Neural progenitor cell (in vitro differentiated cells): ENCODE results near the gene VTN. TPM values are rescaled to one million over a fixed set of nuclear protein-coding genes. Genes with fewer than 3 reads are reported as not detected.

Experiments used
- DNase-seq: peaks from one replicate; pipeline ENCODE4 v3.0.0-alpha.2; 2016; ENCODE audit warnings: low spot score
- H2AFZ ChIP-seq: fragments of 200-600 bp; sonication (generic); replicated peaks from 2 replicates; pipeline ENCODE4 v1.6.1; 2016; ENCODE audit warnings: antibody characterized with exemption
- H3F3A ChIP-seq: fragments of 200-600 bp; sonication (generic); 2 replicates; pipeline ENCODE4 v1.6.1; 2016; ENCODE audit warnings: antibody characterized with exemption, low read depth
- H3K27ac ChIP-seq: fragments of 200-600 bp; sonication (generic); 2 replicates; pipeline ENCODE4 v1.5.1; 2016; ENCODE audit warnings: mild to moderate bottlenecking
- H3K27me3 ChIP-seq: fragments of 200-600 bp; sonication (generic); 2 replicates; pipeline ENCODE4 v1.6.1; 2016; ENCODE audit warnings: mild to moderate bottlenecking, moderate library complexity
- H3K36me3 ChIP-seq: fragments of 200-600 bp; sonication (generic); 2 replicates; pipeline ENCODE4 v1.5.1; 2016
- H3K4me1 ChIP-seq: fragments of 200-600 bp; sonication (generic); 2 replicates; pipeline ENCODE4 v1.6.1; 2016; ENCODE audit warnings: mixed run types
- H3K4me2 ChIP-seq: fragments of 200-600 bp; sonication (generic); 2 replicates; pipeline ENCODE4 v1.6.1; 2016
- H3K4me3 ChIP-seq: fragments of 200-600 bp; sonication (generic); 2 replicates; pipeline ENCODE4 v1.5.1; 2016
- H3K79me2 ChIP-seq: fragments of 200-600 bp; sonication (generic); 2 replicates; pipeline ENCODE4 v1.6.1; 2016; ENCODE audit warnings: low read depth
- H3K9ac ChIP-seq: fragments of 200-600 bp; sonication (generic); 2 replicates; pipeline ENCODE4 v1.6.1; 2016
- H3K9me3 ChIP-seq: fragments of 200-600 bp; sonication (generic); 2 replicates; pipeline ENCODE4 v1.5.1; 2016; ENCODE audit warnings: low read depth
- H4K20me1 ChIP-seq: fragments of 200-600 bp; sonication (generic); 2 replicates; pipeline ENCODE4 v1.6.1; 2016; ENCODE audit warnings: low read depth
- H3K27ac Mint-ChIP-seq: 3 replicates; pipeline ENCODE4 v1.8.0; 2021; ENCODE audit warnings: mixed read lengths
- H3K27me3 Mint-ChIP-seq: 2 replicates; pipeline ENCODE4 v1.8.0; 2022; ENCODE audit warnings: low read depth, mild to moderate bottlenecking, inconsistent platforms, moderate library complexity, mixed read lengths; ENCODE audit not compliant: insufficient read depth
- H3K36me3 Mint-ChIP-seq: 3 replicates; pipeline ENCODE4 v1.8.0; 2021; ENCODE audit warnings: mixed read lengths
- H3K4me1 Mint-ChIP-seq: 3 replicates; pipeline ENCODE4 v1.8.0; 2021; ENCODE audit warnings: mixed read lengths
- H3K4me3 Mint-ChIP-seq: 3 replicates; pipeline ENCODE4 v1.8.0; 2021; ENCODE audit warnings: mild to moderate bottlenecking, moderate library complexity, mixed read lengths
- H3K9me3 Mint-ChIP-seq: 3 replicates; pipeline ENCODE4 v1.8.0; 2020; ENCODE audit warnings: mixed read lengths
- EZH2 ChIP-seq: fragments of 200-600 bp; sonication (generic); IDR thresholded peaks from 2 replicates; pipeline ENCODE4 v1.6.1; 2017; ENCODE audit warnings: antibody characterized with exemption, mild to moderate bottlenecking, moderate library complexity
- EZH2phosphoT487 ChIP-seq: fragments of 200-600 bp; sonication (generic); IDR thresholded peaks from 2 replicates; pipeline ENCODE4 v1.6.1; 2017; ENCODE audit warnings: antibody characterized with exemption
- total RNA-seq: library from RNA; depleted of rRNA; stranded (reverse); fragments of >200 nt; gene quantifications from 2 replicates; pipeline ENCODE4 v1.2.3, GENCODE V29; 2015; ENCODE audit warnings: low replicate concordance
- TF ChIP-seq, protein P1 (sequence below): fragments of 200-600 bp; sonication (generic); IDR thresholded peaks from 2 replicates; pipeline ENCODE4 v1.5.1; 2017; ENCODE audit warnings: antibody characterized with exemption, mild to moderate bottlenecking

VTN gene
- total RNA-seq, 1 donor from 2014 or later: 1.2 TPM

- no peak for TF ChIP-seq EZH2
- TF ChIP-seq, protein P1, sequence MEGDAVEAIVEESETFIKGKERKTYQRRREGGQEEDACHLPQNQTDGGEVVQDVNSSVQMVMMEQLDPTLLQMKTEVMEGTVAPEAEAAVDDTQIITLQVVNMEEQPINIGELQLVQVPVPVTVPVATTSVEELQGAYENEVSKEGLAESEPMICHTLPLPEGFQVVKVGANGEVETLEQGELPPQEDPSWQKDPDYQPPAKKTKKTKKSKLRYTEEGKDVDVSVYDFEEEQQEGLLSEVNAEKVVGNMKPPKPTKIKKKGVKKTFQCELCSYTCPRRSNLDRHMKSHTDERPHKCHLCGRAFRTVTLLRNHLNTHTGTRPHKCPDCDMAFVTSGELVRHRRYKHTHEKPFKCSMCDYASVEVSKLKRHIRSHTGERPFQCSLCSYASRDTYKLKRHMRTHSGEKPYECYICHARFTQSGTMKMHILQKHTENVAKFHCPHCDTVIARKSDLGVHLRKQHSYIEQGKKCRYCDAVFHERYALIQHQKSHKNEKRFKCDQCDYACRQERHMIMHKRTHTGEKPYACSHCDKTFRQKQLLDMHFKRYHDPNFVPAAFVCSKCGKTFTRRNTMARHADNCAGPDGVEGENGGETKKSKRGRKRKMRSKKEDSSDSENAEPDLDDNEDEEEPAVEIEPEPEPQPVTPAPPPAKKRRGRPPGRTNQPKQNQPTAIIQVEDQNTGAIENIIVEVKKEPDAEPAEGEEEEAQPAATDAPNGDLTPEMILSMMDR: no peak
- TF ChIP-seq EZH2phosphoT487: no peak
- Mint-ChIP-seq H3K36me3 (peaks cover 23% of the 10 kb centered on the region), H3K27ac (no peak overlapping the region), H3K4me1 (no peaks in the 10 kb centered on the region), H3K9me3 (no peaks in the 10 kb centered on the region), H3K4me3 (no peak overlapping the region), H3K27me3 (peaks cover 2% of the 10 kb centered on the region)
- Histone ChIP-seq H3K79me2 (no peaks in the 10 kb centered on the region), H3K9me3 (no peaks in the 10 kb centered on the region), H4K20me1 (peaks cover 2% of the 10 kb centered on the region), H3K27ac (no peak overlapping the region), H3K4me1 (no peaks in the 10 kb centered on the region), H3K36me3 (no peaks in the 10 kb centered on the region), H3K27me3 (peaks cover 14% of the 10 kb centered on the region), H3K4me3 (no peak overlapping the region), H3K4me2 (no peak overlapping the region), H3F3A (no peaks in the 10 kb centered on the region), H3K9ac (no peak overlapping the region), H2AFZ (no peak overlapping the region)
- DNase-seq: no peak
Observed at GRCh38 chr17:28390984-28391383, 20.9 kb upstream of the VTN start.

- Histone ChIP-seq H2AFZ (no peak overlapping the region), H3K27ac (no peak overlapping the region), H3K9me3 (no peaks in the 10 kb centered on the region), H3K36me3 (no peaks in the 10 kb centered on the region), H3K4me1 (no peaks in the 10 kb centered on the region), H3K79me2 (no peaks in the 10 kb centered on the region), H3F3A (no peaks in the 10 kb centered on the region), H4K20me1 (peaks cover 4% of the 10 kb centered on the region), H3K4me3 (no peak overlapping the region), H3K4me2 (no peak overlapping the region), H3K27me3 (peaks cover 18% of the 10 kb centered on the region), H3K9ac (no peak overlapping the region)
- DNase-seq: no peak
- H3K36me3 Mint-ChIP-seq: peaks cover 23% of the 10 kb centered on the region
- TF ChIP-seq, protein P1: no peak
- TF ChIP-seq EZH2: no peak
- TF ChIP-seq EZH2phosphoT487: no peak
- no peaks in the 10 kb centered on the region for H3K4me1 Mint-ChIP-seq
- H3K27ac Mint-ChIP-seq: no peak overlapping the region
- no peaks in the 10 kb centered on the region for H3K9me3 Mint-ChIP-seq
- H3K27me3 Mint-ChIP-seq: peaks cover 2% of the 10 kb centered on the region
- H3K4me3 Mint-ChIP-seq: no peak overlapping the region
Observed at GRCh38 chr17:28390563-28390962, 20.5 kb upstream of the VTN start.

GRCh38 chr17:28390141-28390540 is 20.0 kb upstream of the VTN start:
- DNase-seq: no peak
- peaks cover 8% of the 10 kb centered on the region for H4K20me1 ChIP-seq
- Mint-ChIP-seq H3K36me3 (peaks cover 23% of the 10 kb centered on the region), H3K9me3 (no peaks in the 10 kb centered on the region), H3K27ac (no peak overlapping the region), H3K4me1 (no peaks in the 10 kb centered on the region), H3K27me3 (peaks cover 2% of the 10 kb centered on the region), H3K4me3 (no peak overlapping the region)
- H3K4me2 ChIP-seq: no peak overlapping the region
- TF ChIP-seq EZH2phosphoT487: no peak
- TF ChIP-seq EZH2: no peak
- TF ChIP-seq, protein P1: no peak
- H3K27ac ChIP-seq: no peak overlapping the region
- no peak overlapping the region for H3K9ac ChIP-seq
- no peaks in the 10 kb centered on the region for H3K9me3 ChIP-seq
- H3K36me3 ChIP-seq: no peaks in the 10 kb centered on the region
- H3K4me3 ChIP-seq: no peak overlapping the region
- peaks cover 23% of the 10 kb centered on the region for H3K27me3 ChIP-seq
- no peaks in the 10 kb centered on the region for H3K4me1 ChIP-seq
- H3K79me2 ChIP-seq: no peaks in the 10 kb centered on the region
- H2AFZ ChIP-seq: no peak overlapping the region
- H3F3A ChIP-seq: no peaks in the 10 kb centered on the region
